HT1080 (cell line): Measurements from ENCODE around the gene OPRL1. TPM values are rescaled to one million over a fixed set of nuclear protein-coding genes. Genes with fewer than 3 reads are reported as not detected.

Experiments used
- DNase-seq: peaks from one replicate; pipeline ENCODE4 v3.0.0-alpha.2; 2015; ENCODE audit warnings: low read depth
- total RNA-seq: library from RNA; depleted of rRNA; stranded (reverse); fragments of >200 nt; shearing (Covaris generic); gene quantifications from 2 replicates; pipeline ENCODE4 v1.2.3, GENCODE V29; 2014

The OPRL1 gene
- total RNA-seq, 1 experiment from 2014 or later, result 0.43 TPM

DNA sequence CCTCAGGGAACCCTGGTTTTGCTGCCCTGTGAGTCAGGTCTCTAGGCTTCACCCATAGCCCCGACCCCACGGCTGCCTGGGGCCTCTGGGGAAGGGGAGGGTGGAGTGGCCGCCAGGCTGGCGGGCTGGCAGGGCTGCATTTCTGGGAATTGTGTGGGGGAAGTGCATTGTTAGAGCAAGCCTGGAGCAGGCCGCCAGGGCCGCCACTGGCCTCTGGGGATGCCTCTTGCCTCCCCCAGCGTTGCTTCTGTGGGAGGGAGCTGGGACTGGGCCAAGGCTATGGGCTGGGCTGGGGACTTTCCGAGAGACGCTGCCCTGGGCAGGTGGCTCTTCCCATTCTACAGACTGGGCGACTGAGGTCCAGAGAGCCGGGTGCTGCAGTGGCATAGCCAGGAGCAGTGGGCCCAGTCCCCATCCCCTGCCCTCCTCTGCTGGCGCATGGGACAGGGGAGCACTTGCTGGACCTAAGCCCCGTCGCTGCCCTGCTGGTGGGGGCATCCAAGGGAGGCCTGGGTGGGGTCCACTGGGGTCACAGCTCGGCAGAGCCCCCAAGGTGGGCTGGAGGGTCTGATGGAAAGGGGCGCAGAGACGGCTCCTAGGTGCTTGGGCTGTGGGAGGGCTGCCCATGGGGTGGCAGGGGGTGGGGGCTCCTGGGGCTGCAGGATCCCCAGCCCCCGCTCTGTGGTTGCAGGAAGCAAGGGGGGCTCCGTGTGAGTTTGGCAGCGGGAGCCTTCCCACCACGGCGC is 23.8 kb upstream of the OPRL1 start:
- peak; percentile 28 for DNase-seq

DNA sequence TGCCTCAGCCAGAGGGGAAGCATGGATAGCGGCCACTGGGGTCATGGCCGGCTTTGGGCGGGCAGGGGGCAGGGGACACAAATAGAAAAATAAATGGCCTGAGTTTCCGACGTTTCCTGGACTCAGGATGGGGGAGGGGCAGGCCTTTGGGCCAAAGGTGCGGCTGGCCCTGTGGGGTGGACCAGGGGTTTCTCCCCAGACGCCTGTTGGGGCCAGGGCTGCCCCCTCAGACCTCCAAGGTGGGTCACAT is 23.3 kb upstream of the OPRL1 start:
- no peak for DNase-seq

DNA sequence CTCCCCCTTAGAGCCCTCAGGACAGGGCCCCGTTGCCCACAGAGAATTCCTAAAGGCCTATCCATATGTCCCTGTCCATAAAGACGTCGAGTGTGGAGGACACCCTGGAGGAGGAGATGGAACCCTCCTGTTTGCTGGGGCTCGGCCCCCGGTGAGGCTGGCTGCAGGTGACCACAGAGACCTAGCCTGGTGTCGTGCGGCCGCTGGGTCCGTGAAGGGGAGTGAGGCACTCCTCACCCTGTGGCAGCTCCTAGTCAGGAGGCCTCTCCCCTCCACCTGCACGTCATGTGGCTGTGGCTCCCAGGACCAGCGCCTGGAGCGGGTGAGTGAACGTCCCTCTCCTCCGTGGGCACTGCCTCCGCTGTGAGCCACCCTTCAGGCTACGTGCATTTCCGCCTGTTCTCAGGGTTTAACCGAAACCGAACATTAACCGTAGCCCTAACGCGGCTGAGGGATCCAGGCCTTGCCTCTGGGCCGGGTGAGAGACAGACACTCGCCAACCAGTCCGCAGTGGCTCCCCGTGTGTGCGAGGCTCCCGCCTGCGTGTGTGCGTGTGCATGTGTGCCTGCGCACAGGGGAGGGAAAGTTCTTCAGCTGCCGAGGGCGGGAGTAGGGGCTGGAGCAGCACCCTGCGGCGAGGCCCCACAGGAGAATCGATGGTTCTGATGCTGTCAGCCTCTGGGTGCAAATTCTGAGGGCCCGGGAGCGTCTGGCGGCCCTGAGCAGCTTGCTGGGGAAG is 22.8 kb upstream of the OPRL1 start:
- DNase-seq, result no peak

DNA sequence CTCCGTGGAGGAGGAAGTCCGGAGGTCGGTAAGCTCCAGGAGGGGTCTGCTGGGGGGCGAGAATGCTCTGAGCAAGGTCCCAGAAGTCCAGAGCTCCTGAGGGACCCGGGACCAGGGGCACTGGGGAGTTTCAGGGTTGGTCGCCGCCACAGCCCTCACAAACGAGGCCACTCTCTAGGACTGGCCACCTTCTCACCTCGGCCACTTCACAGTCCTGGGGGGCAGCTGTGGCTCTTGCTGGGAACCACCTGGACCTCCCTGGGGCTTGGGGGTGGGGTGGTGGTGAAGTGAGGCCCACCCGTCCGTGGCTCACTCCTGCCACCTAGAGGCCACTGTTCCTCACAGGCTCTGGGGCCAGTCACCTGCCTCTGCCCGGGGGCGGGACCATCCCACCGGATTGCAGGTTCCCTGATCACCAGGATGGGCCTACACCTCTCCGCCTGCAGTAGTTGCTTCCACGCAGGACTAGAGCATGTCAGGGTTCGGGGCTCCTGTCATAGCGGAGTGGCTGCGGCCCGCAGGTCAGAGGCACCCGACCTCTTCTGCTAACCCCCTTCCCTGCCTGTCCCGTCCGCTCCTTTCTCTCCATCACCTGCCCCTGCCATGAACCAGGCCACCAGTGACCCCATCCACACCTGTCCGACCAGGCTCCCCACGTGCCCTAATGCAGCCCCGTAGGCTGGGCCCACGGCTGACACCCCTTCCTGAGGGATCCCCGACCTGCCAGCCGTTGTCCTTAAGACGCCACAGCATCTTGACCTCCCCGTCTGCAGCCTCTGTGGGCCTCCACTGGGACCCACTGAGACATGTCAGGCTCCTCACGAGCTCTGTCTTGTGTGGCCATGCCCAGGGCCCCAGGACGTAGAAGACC is 22.0 kb upstream of the OPRL1 start:
- DNase-seq, result peak; percentile 54

DNA sequence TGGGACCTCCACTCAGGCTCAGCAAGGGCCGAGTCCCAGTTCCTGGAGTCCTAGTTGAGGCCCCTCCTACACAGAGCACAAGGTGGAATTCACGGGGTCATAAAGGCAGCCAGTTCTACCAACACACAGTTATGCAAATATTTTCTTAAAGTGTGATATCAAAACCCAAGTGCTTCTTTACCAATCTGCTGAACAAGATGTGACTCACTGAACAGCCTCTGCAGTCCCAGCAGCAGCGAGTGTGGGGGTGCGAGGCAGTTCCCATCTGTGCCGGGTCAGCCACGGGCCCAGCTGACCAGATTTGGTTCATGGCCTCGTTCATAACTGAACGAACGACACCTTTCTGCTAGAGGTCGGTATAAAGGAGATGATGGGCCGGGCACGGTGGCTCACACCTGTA is 21.3 kb upstream of the OPRL1 start:
- DNase-seq, result peak; percentile 61

DNA sequence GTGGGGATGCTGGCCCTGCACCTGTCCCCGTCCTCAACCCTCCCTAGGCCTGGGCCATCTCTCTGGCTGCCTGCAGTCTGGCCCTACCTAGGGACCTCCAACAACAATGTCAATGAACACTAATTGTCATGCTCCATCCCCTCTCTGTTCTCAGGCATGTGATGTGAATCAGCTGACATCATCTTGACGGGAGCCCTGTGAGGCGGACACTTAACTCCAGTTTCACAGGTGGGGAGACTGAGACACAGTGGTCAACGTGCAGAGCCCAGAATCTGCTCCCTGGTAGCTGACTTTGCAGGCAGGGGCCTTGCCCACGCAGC is 17.6 kb upstream of the OPRL1 start:
- DNase-seq, result no peak

DNA sequence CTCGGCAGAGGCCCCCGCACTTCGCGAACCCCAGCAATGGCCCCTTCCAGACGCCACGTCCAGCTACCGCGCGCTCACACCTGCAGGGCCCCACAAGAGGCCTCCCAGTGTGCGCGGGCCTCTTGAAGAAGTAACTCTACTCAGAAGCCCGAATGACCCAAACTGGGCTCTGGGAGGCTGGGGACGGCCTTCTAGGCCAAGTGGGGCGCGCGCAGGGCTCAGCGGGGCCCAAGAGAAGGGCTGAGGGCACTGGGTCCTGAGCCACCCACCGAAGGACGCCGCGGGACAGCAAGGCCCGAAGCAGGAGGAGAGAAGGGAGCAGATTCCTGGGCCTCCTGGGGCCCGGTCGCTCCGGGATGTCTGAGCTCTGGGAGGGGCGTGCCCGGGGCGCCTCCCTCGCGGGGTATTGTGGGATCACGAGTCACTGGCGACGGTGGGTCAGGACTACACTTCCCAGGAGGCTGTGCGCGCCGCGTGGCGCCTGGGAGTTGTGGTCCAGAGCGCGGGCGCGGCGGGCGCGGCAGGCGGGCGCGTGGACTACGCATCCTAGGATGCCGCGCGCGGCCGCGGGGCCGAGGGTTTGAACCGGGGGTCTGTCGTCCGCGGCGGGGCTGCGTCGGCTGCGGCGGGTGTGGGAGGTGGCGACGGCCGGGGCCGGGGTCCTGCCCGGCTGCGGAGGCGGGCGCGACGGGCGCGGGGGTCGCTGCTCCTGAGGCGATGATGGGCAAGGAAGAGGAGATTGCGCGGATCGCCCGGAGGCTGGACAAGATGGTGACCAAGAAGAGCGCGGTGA is 17.1 kb upstream of the OPRL1 start, which contains the start of gene TCEA2:
Gene TCEA2 (plus strand): TSS at position 603 of the 793 bp plus-strand sequence. CDS start 115 bp downstream, at position 718.
- peak; percentile 92 for DNase-seq

DNA sequence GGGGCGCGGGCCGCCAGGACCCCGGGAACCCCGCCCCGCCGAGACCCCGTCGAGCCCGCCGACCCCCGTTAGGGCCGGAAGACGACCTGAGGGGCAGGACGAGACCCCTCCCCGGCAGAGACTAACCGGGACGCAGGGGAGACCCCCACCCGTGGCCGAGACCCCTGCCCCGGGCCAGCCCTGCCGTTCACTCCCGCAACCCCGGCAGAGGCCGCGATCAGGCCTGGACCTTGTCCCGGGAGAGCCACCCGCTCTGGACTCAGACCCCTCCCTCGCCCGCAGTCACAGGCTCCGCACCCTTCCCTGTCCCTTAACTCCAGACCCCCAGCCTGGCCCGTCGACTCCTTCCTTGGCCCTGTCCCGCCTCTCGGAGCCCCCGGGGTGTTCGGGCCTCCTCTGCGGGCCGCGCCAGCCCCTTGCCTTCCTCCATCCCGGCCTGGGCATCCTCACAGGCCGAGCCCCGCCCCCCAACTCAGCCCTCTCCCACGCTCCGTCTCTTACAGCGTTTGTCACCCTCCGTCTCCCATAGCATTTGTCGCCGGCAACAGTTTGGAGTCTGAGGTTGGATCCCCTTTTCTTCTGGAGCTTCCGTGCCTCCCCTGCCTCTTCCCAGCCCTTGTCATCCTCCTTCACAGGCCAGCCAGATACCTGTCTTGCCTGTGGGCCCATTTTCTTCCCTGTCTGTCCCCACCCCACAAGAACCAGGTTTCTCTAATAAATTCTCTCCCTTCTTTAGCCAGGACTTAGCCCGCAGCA is 16.3 kb upstream of the OPRL1 start:
- DNase-seq, result no peak

DNA sequence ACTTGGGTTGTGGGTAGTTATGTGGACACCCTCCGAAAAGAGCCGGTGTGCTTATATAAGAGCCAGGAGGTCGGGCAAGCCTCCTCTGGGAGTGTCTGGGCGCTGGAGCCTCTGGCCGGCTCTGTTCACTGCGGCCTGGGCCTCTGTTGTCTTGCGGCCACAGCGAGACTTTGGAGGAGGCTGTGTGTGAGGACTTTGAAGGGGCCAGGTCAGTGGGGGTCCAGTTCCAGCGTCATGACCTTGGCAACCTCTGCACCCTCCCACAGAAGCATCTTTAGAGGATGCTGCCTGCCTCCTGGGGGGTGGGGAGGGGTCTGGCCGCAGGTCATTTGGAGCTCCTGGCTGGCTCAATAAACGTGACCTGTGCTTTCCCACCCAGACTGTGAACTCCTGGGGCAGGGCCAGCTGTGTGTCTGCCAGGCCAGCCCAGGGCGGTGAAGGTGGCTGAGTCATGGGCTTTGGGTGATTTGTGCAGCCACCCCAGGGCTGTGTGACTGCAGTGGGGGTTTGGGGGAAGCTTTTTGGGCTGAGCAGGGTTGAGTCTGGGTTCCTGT is 15.7 kb upstream of the OPRL1 start:
- peak; percentile 54 for DNase-seq

DNA sequence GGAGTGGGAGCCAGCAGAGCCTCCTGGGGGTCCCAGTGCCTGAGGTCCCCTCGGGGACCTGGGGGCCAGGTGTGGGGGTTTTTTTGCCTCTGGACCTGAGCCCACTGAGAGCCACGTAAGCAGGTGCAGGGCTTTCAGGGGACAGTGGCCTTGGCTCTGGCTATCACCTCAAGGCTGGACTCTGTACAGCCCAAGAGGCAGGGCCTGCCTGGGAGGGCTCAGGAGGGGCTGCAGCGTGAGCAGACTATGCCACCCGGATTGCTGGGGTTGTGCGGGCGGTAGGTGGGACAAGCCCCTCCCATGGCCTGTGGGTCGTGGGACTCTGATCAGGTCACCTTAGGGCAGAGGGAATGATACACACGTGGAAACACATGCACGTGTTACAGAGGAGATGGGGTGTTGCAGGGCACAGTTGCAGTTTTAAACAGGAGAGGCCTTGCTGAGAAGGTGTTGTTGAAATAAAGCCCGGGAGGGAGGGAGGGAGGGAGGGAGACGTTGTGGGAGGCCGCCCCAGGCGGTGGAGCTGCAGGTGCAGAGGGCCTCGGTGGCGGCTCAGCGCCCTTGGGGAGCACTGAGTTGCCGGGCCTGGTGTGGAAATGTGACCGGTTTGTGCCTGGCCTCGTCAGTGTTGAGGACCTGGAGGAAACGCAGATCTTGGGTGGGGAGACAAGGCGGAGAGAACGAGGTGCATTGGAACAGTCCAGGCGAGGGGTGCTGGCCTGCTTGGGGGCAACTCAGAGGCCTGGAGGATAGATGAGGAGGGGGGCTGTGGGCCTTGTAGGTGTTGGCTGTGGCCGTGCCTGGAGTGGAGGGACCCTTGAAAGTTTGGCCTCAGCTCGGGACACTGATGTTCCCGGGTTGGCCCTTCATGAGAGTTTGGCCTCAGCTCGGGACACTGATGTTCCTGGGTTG is 14.6 kb upstream of the OPRL1 start:
- DNase-seq, result no peak

DNA sequence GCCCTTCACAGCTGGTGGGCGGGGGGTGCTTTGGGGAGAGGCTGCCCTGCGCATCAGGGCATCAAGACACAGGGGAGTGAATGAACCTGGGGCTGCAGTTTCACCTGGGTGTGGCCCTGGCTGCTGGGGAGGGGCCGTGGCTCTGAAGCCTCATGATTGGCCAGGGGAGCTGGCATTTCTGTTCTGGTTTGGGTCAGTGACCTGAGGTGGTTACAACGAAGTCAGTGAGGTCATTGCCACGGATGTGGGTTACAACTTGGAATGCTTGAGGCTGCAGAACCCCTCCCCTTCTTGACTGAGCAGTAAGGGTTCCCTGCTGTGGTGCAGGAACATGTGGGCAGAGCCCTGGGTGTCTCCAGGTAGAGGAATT is 13.9 kb upstream of the OPRL1 start:
- DNase-seq, result peak; percentile 92

DNA sequence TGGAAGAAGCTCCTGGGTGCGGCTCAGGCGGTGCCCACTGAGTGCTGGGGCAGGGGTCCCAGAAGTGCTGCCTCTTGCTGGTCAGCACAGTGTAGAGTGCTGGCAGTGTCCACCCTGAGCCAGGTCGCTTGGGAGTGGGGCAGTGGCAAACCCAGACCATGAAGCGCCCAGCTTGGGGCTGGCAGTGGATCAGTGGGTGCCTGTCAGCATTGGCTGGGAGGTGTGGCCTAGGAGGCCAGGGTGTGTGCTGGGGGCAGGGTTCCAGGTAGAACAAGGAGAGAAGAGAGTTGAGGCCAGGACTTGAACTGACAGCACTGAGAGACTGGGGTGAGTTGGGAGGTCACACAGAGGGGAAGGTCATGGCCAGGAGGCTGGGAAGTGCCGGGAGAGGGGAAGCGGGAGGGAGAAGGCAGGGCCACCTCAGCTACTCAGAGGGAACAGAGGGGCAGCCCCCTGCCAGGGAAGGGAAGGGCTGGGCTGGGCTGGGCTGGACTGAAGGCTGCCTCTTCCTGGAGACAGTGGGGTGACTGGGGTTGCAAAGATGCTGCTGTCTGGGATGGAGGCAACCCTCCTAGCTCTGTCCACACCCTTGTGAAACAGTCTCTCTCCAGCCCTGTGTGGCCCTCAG is 12.8 kb upstream of the OPRL1 start:
- DNase-seq, result no peak

DNA sequence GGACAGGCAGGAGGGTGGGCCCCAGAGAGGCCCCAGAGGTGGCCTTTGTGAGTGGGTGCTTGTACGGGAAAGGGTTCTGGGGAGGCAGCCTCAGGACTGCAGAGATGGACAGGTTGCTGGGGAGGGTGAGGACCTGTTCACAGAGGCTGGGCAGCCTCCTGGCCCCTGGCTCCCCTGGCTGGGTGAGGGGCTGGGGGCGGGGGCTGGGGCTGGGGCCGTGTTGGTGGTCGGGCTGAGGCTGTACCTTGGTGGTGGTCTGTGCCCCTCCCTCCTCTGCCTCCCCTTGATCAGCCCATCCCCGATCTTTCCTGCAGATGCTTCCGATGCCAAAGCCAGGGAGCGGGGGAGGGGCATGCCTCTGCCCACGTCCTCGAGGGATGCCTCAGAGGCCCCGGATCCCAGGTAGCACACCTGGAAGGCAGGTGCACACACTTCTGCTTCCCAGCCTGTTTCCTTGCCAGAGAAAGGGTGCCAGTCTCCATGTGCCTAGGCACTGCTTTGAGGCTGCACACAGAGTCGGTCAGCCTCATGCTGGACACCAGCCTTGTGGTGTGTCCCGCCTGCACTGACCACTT is 12.1 kb upstream of the OPRL1 start:
- no peak for DNase-seq

DNA sequence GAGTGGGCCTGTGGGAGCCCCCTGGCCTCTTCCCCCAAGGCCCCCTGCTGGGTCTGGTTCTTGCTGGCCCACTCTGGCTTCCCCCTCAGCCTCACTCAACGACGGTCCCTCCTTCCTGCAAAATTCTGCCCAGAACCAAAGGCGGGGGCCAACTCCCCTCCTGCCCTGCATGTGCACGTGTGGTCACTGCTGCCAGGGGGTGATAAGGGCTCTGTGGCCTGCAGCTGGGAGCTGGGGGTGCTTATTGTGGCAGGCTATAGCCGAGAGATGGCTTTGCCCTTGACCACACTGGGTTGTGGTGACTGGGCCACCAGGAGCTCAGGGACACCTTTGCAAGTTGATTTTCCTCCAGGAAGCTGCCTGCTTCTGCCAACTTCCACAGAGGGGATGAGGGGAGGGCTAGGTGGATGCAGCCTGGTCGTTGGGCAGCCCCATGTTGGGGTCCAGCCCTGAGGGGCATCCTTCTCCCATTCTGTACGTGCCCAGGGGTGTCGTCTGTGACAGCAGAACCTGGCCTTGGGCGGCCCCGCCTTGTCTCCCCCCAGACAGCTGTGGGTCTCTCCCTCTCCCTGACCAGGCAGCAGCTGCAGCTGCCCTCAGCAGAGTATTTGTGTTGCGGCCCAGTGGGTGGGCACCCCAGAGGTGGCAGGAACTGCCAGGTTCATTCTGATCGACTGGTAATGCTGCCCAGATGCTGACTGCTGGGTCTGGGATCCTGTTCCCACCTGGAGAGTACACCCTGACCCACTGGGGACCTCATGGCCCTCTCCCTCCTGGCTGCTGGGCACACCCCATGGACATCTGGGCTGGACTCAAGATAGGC is 11.3 kb upstream of the OPRL1 start:
- DNase-seq, result no peak

DNA sequence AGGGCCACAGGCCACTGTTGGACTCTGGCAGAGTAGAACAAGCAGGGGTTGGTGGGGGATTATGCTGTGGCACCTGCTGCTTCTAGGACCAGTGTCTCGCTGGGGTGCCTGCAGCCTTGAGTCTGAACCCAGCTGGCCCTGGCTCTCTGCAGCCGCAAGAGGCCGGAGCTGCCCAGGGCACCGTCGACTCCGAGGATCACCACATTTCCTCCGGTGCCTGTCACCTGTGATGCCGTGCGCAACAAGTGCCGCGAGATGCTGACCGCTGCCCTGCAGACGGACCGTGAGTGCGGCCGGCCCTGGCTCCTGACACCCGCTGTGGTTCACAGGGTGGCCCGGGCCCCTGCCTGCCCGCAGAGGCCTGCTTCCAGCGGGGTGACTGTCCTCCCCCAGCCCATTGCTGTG is 10.7 kb upstream of the OPRL1 start:
- no peak for DNase-seq

DNA sequence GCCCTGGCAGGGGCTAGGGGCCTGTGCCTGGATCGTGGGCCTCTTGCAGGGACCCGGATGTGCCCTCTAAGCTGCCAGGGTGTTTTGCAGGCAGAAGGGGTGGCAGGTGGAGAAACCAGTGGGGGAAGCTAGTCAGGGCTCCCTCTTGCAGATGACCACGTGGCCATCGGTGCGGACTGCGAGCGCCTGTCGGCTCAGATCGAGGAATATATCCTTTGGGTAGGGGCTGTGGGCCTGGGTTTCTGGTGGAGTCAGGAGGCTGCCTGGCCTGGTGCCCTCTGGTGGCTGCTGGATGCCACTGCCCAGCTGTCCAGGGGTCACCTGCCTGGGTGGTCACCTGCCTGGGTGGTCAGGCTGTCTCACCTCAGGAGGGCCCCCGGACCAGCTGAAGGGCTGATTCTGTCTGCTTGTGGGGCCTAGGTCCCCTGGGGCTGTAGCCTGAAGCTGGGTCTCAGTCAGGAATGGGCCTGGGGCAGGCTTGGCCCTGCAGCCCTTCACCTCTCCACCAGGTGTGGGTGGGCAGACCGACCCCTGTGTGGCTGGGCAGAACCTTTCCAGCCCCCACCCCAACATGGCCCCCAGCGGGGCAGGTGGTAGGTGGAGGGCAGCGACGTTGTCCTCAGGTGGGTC is 10.2 kb upstream of the OPRL1 start:
- DNase-seq, result no peak
